Hematopoietic multipotent progenitor cell treated with erythropoietin and hydrocortisone succinate and interleukin-3 and kit ligand, for 15 days (in vitro differentiated cells): ENCODE data around the gene USP47.

ENCODE experiments used
- DNase-seq: peaks from one replicate; pipeline ENCODE4 v3.0.0-alpha.2; 2015; ENCODE audit warnings: low spot score

The USP47 gene

GRCh38 chr11:11841723-11842420, at the start of gene USP47:
TSS of gene USP47 (plus strand) at chr11:11841972. CDS start at chr11:11842186, 214 bp downstream.
- DNase-seq: peak; percentile 91

- DNase-seq: no peak
Measured at GRCh38 chr11:11793073-11793472, 48.7 kb upstream of the USP47 start.

GRCh38 chr11:11798586-11799438, 43.0 kb upstream of the USP47 start:
- peak; percentile 75 for DNase-seq

- DNase-seq: no peak
Measured at GRCh38 chr11:11805228-11805627, 36.5 kb upstream of the USP47 start.

- no peak for DNase-seq
Measured at GRCh38 chr11:11806074-11806473, 35.7 kb upstream of the USP47 start.

- no peak for DNase-seq
Measured at GRCh38 chr11:11806586-11806985, 35.2 kb upstream of the USP47 start.

GRCh38 chr11:11807811-11808782, 33.7 kb upstream of the USP47 start:
- no peak for DNase-seq

GRCh38 chr11:11808992-11809615, 32.7 kb upstream of the USP47 start:
- DNase-seq: no peak

- no peak for DNase-seq
Measured at GRCh38 chr11:11810764-11811726, 30.7 kb upstream of the USP47 start.

GRCh38 chr11:11813288-11813962, 28.3 kb upstream of the USP47 start:
- no peak for DNase-seq

- no peak for DNase-seq
Measured at GRCh38 chr11:11814614-11815452, 26.9 kb upstream of the USP47 start.

- no peak for DNase-seq
Measured at GRCh38 chr11:11816511-11817314, 25.1 kb upstream of the USP47 start.

- DNase-seq: no peak
Measured at GRCh38 chr11:11817957-11818356, 23.8 kb upstream of the USP47 start.

- DNase-seq: no peak
Measured at GRCh38 chr11:11818529-11819121, 23.1 kb upstream of the USP47 start.

GRCh38 chr11:11821899-11822298, 19.9 kb upstream of the USP47 start:
- DNase-seq: no peak

- no peak for DNase-seq
Measured at GRCh38 chr11:11822946-11823345, 18.8 kb upstream of the USP47 start.

GRCh38 chr11:11826260-11826659, 15.5 kb upstream of the USP47 start:
- DNase-seq: no peak

GRCh38 chr11:11827272-11827671, 14.5 kb upstream of the USP47 start:
- DNase-seq: no peak
